ENCODE measurements around the gene TSPAN3.
A peak's percentile ranks its signal among the peaks of the same experiment; 100 is the strongest.

Gene TSPAN3

DNA sequence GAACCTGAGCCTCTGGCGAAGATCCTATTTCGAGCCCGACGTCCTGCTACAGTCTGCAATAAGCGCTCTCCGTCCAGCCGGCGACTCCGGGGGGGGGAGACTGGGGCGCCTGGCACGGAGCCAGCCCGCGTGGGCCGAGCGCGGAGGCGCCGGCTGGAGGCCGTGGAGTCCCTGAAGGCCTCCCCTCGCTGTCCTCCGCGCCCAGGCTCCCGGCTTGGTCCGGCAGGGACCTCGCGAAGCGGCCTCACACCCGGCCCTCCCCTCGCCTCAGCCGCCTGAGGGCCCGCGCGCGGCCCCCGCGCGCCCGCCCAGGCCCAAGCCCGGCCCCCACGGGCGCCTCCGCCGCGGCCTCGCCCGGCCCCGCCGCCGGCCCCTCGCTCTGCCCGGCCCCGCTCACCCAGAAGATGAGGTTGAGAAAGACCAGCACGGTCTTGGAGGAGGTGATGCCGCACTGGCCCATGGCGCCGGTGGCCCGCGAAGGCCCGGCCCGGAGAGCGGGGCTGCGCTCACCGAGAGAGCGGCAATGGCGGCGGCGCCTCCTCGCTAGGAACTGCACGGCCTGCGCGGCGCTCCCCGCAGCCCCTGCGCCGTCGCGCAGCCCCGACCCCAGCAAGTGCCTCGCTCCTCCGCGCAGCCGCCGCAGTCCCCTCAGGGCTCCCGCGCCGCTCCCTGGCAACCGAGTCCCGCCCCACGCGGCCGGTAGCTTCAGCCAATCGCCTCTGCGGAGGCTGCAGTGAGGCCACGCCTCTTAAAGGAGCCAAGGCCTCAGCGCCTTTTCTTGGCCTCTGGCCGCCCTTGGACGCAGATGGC lies at the start of gene TSPAN3:
Gene TSPAN3, minus strand, starts transcription at position 615 of the 810 bp plus-strand sequence. Its CDS starts 155 bp downstream, at position 460.
- ChIA-PET CTCF (no interaction called here), POLR2A (interaction anchor here (0.6 to 1.0 kb wide), 12 partner anchors 9 to 778 kb away, joined by 3 to 25 read pairs (median 3); no protein-coding TSS in a partner anchor)
- TF ChIP-seq ARNT (IDR thresholded peaks at IDR 0.05) (no peak), SUZ12 (IDR thresholded peaks at IDR 0.05) (no peak), SP1 (IDR thresholded peaks at IDR 0.05) (no peak), L3MBTL2 (conservative IDR thresholded peaks at IDR 0.05) (no peak), FOXK2 (IDR thresholded peaks at IDR 0.05) (no peak), LEF1 (IDR thresholded peaks at IDR 0.05; ENCODE audit: borderline replicate concordance) (no peak), NFRKB (IDR thresholded peaks at IDR 0.05) (no peak), ZNF384 (IDR thresholded peaks at IDR 0.05) (no peak), FOXA1 (IDR thresholded peaks at IDR 0.05) (no peak), FOXM1 (IDR thresholded peaks at IDR 0.05; ENCODE audit: borderline replicate concordance) (no peak), TARDBP (IDR thresholded peaks at IDR 0.05) (no peak), BHLHE40 (IDR thresholded peaks at IDR 0.05; ENCODE audit: borderline replicate concordance) (no peak), CTBP1 (IDR thresholded peaks at IDR 0.05; ENCODE audit: borderline replicate concordance) (no peak), ELF4 (IDR thresholded peaks at IDR 0.05) (no peak)
- peak; percentile 97 for DNase-seq (ENCODE audit: extremely low spot score)

DNA sequence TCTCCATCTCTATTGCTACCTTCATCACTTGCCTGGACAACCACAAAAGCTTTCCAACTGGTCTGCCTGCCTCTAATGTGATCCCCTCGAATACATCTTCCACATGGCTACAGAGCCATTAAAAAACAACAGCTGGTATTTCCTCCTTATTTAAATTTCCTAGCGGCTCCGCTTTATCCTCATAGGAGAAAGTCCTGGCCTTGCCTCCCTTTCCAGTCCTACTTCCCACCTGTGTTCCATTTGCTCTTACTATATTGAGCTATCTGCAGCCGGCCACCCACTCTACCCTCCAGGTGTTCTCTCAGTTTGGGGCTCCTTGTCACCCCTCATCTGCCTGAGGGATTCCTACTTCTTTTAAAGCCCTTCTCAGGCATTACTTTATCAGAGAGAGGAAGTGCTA lies 49.7 kb upstream of the TSPAN3 start:
- TF ChIP-seq CTBP1 (IDR thresholded peaks at IDR 0.05; ENCODE audit: borderline replicate concordance) (no peak), HDGF (IDR thresholded peaks at IDR 0.05; ENCODE audit: borderline replicate concordance) (no peak), SUZ12 (IDR thresholded peaks at IDR 0.05) (no peak), LEF1 (IDR thresholded peaks at IDR 0.05; ENCODE audit: borderline replicate concordance) (no peak), ZNF384 (IDR thresholded peaks at IDR 0.05) (no peak)
- ChIA-PET CTCF (interaction anchor here (4.9 kb wide), 1 partner anchor 423 kb away, joined by 27 read pairs; no protein-coding TSS in a partner anchor), POLR2A (no interaction called here)
- no peak for DNase-seq (ENCODE audit: extremely low spot score)

GRCh38 chr15:77119446-77119845 lies 48.5 kb upstream of the TSPAN3 start:
- POLR2A ChIA-PET, result interaction anchor here (0.6 kb wide), 1 partner anchor 699 kb away, joined by 3 read pairs; no protein-coding TSS in a partner anchor
- TF ChIP-seq PKNOX1 (IDR thresholded peaks at IDR 0.05) (no peak), LEF1 (IDR thresholded peaks at IDR 0.05; ENCODE audit: borderline replicate concordance) (no peak)
- no peak for DNase-seq (ENCODE audit: extremely low spot score)

GRCh38 chr15:77118882-77119321 lies 48.0 kb upstream of the TSPAN3 start:
- TF ChIP-seq ELF4 (IDR thresholded peaks at IDR 0.05) (no peak), FOXM1 (IDR thresholded peaks at IDR 0.05; ENCODE audit: borderline replicate concordance) (no peak), L3MBTL2 (conservative IDR thresholded peaks at IDR 0.05) (no peak), SP1 (IDR thresholded peaks at IDR 0.05) (no peak), TARDBP (IDR thresholded peaks at IDR 0.05) (no peak), FOXA1 (IDR thresholded peaks at IDR 0.05) (no peak), FOXK2 (IDR thresholded peaks at IDR 0.05) (no peak), CTBP1 (IDR thresholded peaks at IDR 0.05; ENCODE audit: borderline replicate concordance) (no peak), ZNF384 (IDR thresholded peaks at IDR 0.05) (no peak), SUZ12 (IDR thresholded peaks at IDR 0.05) (no peak)
- DNase-seq (ENCODE audit: extremely low spot score), result peak; percentile 65
- ChIA-PET CTCF (interaction anchor here (0.7 to 4.9 kb wide), 10 partner anchors 10 to 424 kb away, joined by 3 to 27 read pairs (median 4); no protein-coding TSS in a partner anchor), POLR2A (interaction anchor here (0.6 kb wide), 1 partner anchor 700 kb away, joined by 3 read pairs; no protein-coding TSS in a partner anchor)

More at GRCh38 chr15:77119446-77119845, 48.5 kb upstream of the TSPAN3 start:
- CTCF ChIA-PET, result interaction anchor here (0.7 to 4.9 kb wide), 9 partner anchors 10 to 424 kb away, joined by 3 to 27 read pairs (median 4); no protein-coding TSS in a partner anchor

GRCh38 chr15:77115179-77115578 lies 44.3 kb upstream of the TSPAN3 start:
- TF ChIP-seq PKNOX1 (IDR thresholded peaks at IDR 0.05) (no peak), FOXK2 (IDR thresholded peaks at IDR 0.05) (no peak), SUZ12 (IDR thresholded peaks at IDR 0.05) (no peak), LEF1 (IDR thresholded peaks at IDR 0.05; ENCODE audit: borderline replicate concordance) (no peak), ELF4 (IDR thresholded peaks at IDR 0.05) (no peak), ZNF384 (IDR thresholded peaks at IDR 0.05) (no peak), FOXA1 (IDR thresholded peaks at IDR 0.05) (no peak), BHLHE40 (IDR thresholded peaks at IDR 0.05; ENCODE audit: borderline replicate concordance) (no peak), NFRKB (IDR thresholded peaks at IDR 0.05) (no peak), L3MBTL2 (conservative IDR thresholded peaks at IDR 0.05) (no peak), FOXM1 (IDR thresholded peaks at IDR 0.05; ENCODE audit: borderline replicate concordance) (no peak), SP1 (IDR thresholded peaks at IDR 0.05) (no peak), HDGF (IDR thresholded peaks at IDR 0.05; ENCODE audit: borderline replicate concordance) (no peak), CTBP1 (IDR thresholded peaks at IDR 0.05; ENCODE audit: borderline replicate concordance) (no peak)
- no peak for DNase-seq (ENCODE audit: extremely low spot score)
- CTCF ChIA-PET, result interaction anchor here (0.6 kb wide), 1 partner anchor 165 kb away, joined by 3 read pairs; no protein-coding TSS in a partner anchor

DNA sequence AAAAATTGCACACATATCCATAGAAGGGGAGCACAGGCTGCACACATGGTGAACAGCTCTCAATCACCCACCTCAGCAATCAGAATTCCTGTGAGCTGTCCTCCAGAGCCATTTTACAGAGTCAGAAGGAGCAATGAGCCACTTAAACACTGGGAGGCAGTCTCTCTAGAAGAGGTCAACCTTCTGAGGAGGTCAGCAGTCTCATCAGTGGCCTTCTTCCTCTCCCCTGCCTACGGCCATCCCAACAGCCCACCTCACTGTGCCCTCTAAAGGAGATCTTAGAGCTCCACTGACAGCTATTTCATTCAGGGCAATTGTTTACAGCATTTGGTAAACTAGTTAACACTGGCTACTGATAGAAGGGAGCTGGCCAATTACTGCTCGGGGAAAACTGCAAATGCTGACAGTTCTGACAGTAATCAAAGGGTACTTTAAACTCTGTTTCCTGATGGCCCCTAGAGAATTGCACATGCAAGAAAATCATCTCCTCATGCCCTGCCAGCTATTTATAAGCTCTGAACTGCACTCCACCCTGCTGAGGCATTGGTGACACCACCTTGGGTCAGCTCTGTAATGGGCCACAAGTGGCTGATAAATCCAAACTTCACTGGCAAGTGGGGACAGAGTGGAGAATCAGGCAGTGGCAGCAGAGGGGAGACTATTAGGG lies 42.1 kb upstream of the TSPAN3 start:
- ChIA-PET CTCF (interaction anchor here (0.6 to 1.8 kb wide), 3 partner anchors 56 to 437 kb away, joined by 3 to 7 read pairs (median 3); no protein-coding TSS in a partner anchor), POLR2A (interaction anchor here (0.7 kb wide), 1 partner anchor 81 kb away, joined by 3 read pairs; no protein-coding TSS in a partner anchor)
- DNase-seq (ENCODE audit: extremely low spot score), result no peak
- TF ChIP-seq HDGF (IDR thresholded peaks at IDR 0.05; ENCODE audit: borderline replicate concordance) (no peak), FOXA1 (IDR thresholded peaks at IDR 0.05) (no peak), ELF4 (IDR thresholded peaks at IDR 0.05) (no peak), TARDBP (IDR thresholded peaks at IDR 0.05) (no peak), FOXM1 (IDR thresholded peaks at IDR 0.05; ENCODE audit: borderline replicate concordance) (no peak), ZNF384 (IDR thresholded peaks at IDR 0.05) (no peak), L3MBTL2 (conservative IDR thresholded peaks at IDR 0.05) (no peak), BHLHE40 (IDR thresholded peaks at IDR 0.05; ENCODE audit: borderline replicate concordance) (no peak), LEF1 (IDR thresholded peaks at IDR 0.05; ENCODE audit: borderline replicate concordance) (no peak), FOXK2 (IDR thresholded peaks at IDR 0.05) (no peak), CTBP1 (IDR thresholded peaks at IDR 0.05; ENCODE audit: borderline replicate concordance) (no peak), ARNT (IDR thresholded peaks at IDR 0.05) (no peak), SUZ12 (IDR thresholded peaks at IDR 0.05) (no peak), SP1 (IDR thresholded peaks at IDR 0.05) (no peak), NFRKB (IDR thresholded peaks at IDR 0.05) (no peak), PKNOX1 (IDR thresholded peaks at IDR 0.05) (no peak)

More at GRCh38 chr15:77115179-77115578, 44.3 kb upstream of the TSPAN3 start:
- POLR2A ChIA-PET, result no interaction called here
